Mesendoderm (in vitro differentiated cells): ENCODE measurements around the gene FRMPD4.

ENCODE experiments used
- DNase-seq: peaks from one replicate; pipeline ENCODE4 v3.0.0; 2013
- H2AK5ac ChIP-seq: 2 replicates; pipeline ENCODE4 v1.6.1; 2013; ENCODE audit warnings: low read length, inconsistent platforms
- H2BK120ac ChIP-seq: 2 replicates; pipeline ENCODE4 v1.6.1; 2013; ENCODE audit warnings: low read depth, mild to moderate bottlenecking, low read length, moderate library complexity, mixed read lengths
- H2BK15ac ChIP-seq: replicated peaks from 2 replicates; pipeline ENCODE4 v1.6.1; 2013; ENCODE audit warnings: low read depth, mild to moderate bottlenecking, moderate library complexity
- H2BK5ac ChIP-seq: 2 replicates; pipeline ENCODE4 v1.6.1; 2013; ENCODE audit warnings: low read length, inconsistent platforms
- H3K18ac ChIP-seq: 2 replicates; pipeline ENCODE4 v1.6.1; 2013; ENCODE audit warnings: mild to moderate bottlenecking, low read length, mixed read lengths
- H3K23ac ChIP-seq: one replicate; pipeline ENCODE4 v1.6.1; 2013; ENCODE audit warnings: low read length
- H3K27ac ChIP-seq: 2 replicates; pipeline ENCODE4 v1.5.1; 2013; ENCODE audit warnings: low read depth, mild to moderate bottlenecking, inconsistent platforms, low read length, moderate library complexity
- H3K27me3 ChIP-seq: 2 replicates; pipeline ENCODE4 v1.6.1; 2013; ENCODE audit warnings: low read length, control low read depth, mild to moderate bottlenecking, inconsistent platforms; ENCODE audit not compliant: insufficient read depth, poor library complexity
- H3K36me3 ChIP-seq: 2 replicates; pipeline ENCODE4 v1.6.1; 2013; ENCODE audit warnings: low read length, inconsistent platforms; ENCODE audit not compliant: control insufficient read depth, insufficient read depth
- H3K4ac ChIP-seq: one replicate; pipeline ENCODE4 v1.6.1; 2013; ENCODE audit warnings: low read depth, mild to moderate bottlenecking, low read length, moderate library complexity
- H3K4me1 ChIP-seq: 2 replicates; pipeline ENCODE4 v1.6.1; 2013; ENCODE audit warnings: low read depth, low read length, inconsistent platforms; ENCODE audit not compliant: control insufficient read depth
- H3K4me2 ChIP-seq: 2 replicates; pipeline ENCODE4 v1.6.1; 2013; ENCODE audit warnings: low read length
- H3K4me3 ChIP-seq: 2 replicates; pipeline ENCODE4 v1.5.1; 2013; ENCODE audit warnings: mild to moderate bottlenecking, low read length
- H3K56ac ChIP-seq: one replicate; pipeline ENCODE4 v1.6.1; 2013; ENCODE audit warnings: low read length
- H3K79me1 ChIP-seq: 2 replicates; pipeline ENCODE4 v1.6.1; 2013; ENCODE audit warnings: low read length, inconsistent platforms
- H3K79me2 ChIP-seq: 2 replicates; pipeline ENCODE4 v1.6.1; 2013; ENCODE audit warnings: mild to moderate bottlenecking, low read length; ENCODE audit not compliant: control insufficient read depth, insufficient read depth
- H3K9ac ChIP-seq: 2 replicates; pipeline ENCODE4 v1.6.1; 2013; ENCODE audit warnings: low read length, inconsistent platforms
- H4K5ac ChIP-seq: one replicate; pipeline ENCODE4 v1.6.1; 2013; ENCODE audit warnings: low read length
- H4K8ac ChIP-seq: one replicate; pipeline ENCODE4 v1.6.1; 2013; ENCODE audit warnings: low read depth, mild to moderate bottlenecking, control low read depth, low read length, moderate library complexity
- WGBS: extraction: QIAGEN DNeasy Blood & Tissue Kit; methylation state at CpG from one replicate; pipeline ENCODE4 v1.1.7; 2013; ENCODE audit warnings: low lambda C conversion rate, missing lambda C conversion rate; ENCODE audit not compliant: insufficient coverage; ENCODE audit errors: extremely low coverage; 5-methylcytosine and 5-hydroxymethylcytosine counted together

Gene FRMPD4

DNA sequence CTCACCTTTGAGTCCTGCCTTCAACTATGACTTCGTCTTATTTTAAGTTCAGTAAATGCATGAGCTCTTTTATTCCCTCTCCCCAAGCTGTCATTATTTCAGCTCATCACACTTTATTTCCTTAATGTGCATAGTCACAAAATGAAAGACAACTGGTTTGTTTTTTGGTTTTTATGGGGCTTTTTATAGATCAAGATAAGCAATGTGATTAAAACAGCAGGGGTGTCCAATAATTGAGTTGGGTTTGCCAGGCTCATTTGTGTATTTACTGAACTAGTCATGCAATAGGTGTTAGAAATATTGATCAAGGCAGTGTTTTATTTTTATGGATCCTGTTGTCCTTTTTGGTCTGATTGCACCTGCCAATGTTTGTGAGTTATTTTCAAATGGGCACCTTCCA is 102.2 kb downstream of the FRMPD4 start:
- H4K8ac ChIP-seq, result no peak overlapping the region
- H3K79me2 ChIP-seq, result no peaks in the 10 kb centered on the region
- no peak overlapping the region for H3K18ac ChIP-seq
- no peak for DNase-seq
- no peak overlapping the region for H4K5ac ChIP-seq
- no peak overlapping the region for H3K23ac ChIP-seq
- no peak overlapping the region for H3K27ac ChIP-seq
- H3K9ac ChIP-seq, result no peak overlapping the region
- H3K56ac ChIP-seq, result no peak overlapping the region
- no peaks in the 10 kb centered on the region for H3K27me3 ChIP-seq
- no peaks in the 10 kb centered on the region for H3K36me3 ChIP-seq
- WGBS, result no CpG with 5 or more reads among the region's 1 CpG
- H3K4ac ChIP-seq, result no peak overlapping the region
- no peak overlapping the region for H2BK5ac ChIP-seq
- H3K4me3 ChIP-seq, result no peak overlapping the region
- no peak overlapping the region for H2AK5ac ChIP-seq
- no peaks in the 10 kb centered on the region for H3K79me1 ChIP-seq
- H2BK15ac ChIP-seq, result no peak overlapping the region
- no peak overlapping the region for H3K4me2 ChIP-seq
- H2BK120ac ChIP-seq, result no peak overlapping the region
- H3K4me1 ChIP-seq, result no peaks in the 10 kb centered on the region

DNA sequence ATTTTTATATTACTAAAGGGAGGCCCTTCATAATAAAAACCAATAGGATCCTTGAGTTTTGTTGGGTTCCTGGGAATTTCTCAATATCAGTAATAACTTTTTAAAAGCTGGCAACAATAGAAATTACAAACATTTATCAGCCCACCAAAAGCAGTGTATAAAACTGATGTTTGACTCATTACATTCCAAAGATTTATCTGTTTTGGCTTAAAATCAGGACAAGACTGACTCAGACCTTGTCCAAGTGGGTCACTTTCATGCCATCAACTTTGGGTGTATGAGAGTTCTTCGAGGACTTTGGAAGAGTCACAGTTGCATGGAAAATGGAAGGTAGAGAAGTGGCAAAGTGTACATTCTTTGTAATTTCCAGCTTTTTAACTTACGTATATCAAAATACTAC is 102.8 kb downstream of the FRMPD4 start:
- no peak overlapping the region for H3K4ac ChIP-seq
- no peak overlapping the region for H3K56ac ChIP-seq
- no peaks in the 10 kb centered on the region for H3K27me3 ChIP-seq
- no peak overlapping the region for H2BK5ac ChIP-seq
- no peaks in the 10 kb centered on the region for H3K36me3 ChIP-seq
- WGBS, result no CpG with 5 or more reads among the region's 2 CpGs
- no peaks in the 10 kb centered on the region for H3K4me1 ChIP-seq
- no peak overlapping the region for H2BK15ac ChIP-seq
- no peak overlapping the region for H3K4me3 ChIP-seq
- H2AK5ac ChIP-seq, result no peak overlapping the region
- H2BK120ac ChIP-seq, result no peak overlapping the region
- no peak overlapping the region for H4K5ac ChIP-seq
- no peak overlapping the region for H3K18ac ChIP-seq
- no peaks in the 10 kb centered on the region for H3K79me1 ChIP-seq
- H3K23ac ChIP-seq, result no peak overlapping the region
- no peak for DNase-seq
- H3K9ac ChIP-seq, result no peak overlapping the region
- H4K8ac ChIP-seq, result no peak overlapping the region
- H3K4me2 ChIP-seq, result no peak overlapping the region
- H3K79me2 ChIP-seq, result no peaks in the 10 kb centered on the region
- H3K27ac ChIP-seq, result no peak overlapping the region

DNA sequence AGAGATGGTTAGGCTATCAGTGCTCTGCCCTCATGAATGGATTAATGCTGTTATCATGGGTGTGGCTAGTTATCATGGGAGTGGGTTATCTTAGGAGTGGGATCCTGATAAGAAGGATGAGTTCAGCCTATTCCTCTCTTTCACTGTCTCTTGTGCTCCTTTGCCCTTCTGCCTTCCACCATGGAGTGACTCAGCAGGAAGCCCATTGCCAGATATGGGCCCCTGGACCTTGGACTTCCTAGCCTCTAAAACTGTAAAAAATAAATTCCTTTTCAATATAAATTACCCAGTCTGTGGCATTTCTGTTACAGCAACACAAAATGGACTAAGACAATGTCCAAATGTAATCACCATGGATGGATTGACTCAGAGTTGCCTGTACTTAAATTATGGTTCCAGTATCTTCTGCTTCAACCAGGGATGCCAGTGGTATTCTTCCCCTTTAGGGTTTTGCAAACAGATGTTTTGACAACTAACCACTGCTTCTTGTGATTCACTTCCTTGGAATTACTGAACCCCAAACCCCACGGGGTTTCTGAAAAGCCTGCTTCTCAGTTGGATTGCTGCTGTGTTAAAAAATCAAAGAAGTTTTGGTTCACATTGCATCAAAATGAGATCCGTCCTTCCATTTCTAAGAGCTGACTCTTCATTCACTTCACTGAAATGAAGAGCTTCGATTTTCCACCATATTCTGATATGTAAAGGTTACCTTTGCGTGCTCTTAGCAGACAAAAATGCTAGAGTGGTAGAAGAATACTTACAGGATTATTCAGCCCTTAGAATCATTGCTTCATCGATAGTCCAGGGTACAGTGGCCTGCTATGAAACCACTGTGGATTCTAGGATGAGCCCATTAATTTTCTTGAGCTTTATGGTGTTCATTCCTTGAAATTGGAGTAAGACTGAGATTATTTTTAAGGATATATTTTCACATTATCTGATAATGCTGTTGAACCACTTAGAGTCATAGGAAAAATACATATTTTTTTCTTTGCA is 107.7 kb downstream of the FRMPD4 start:
- H3K36me3 ChIP-seq, result no peaks in the 10 kb centered on the region
- no peak overlapping the region for H3K4ac ChIP-seq
- no peak overlapping the region for H2BK15ac ChIP-seq
- WGBS, result no CpG with 5 or more reads among the region's 5 CpGs
- no peaks in the 10 kb centered on the region for H3K4me1 ChIP-seq
- no peak overlapping the region for H3K23ac ChIP-seq
- no peak overlapping the region for H4K5ac ChIP-seq
- H3K4me3 ChIP-seq, result no peak overlapping the region
- H3K27ac ChIP-seq, result no peak overlapping the region
- no peak overlapping the region for H2BK5ac ChIP-seq
- H2BK120ac ChIP-seq, result no peak overlapping the region
- H3K4me2 ChIP-seq, result no peak overlapping the region
- H3K79me2 ChIP-seq, result no peaks in the 10 kb centered on the region
- H2AK5ac ChIP-seq, result no peak overlapping the region
- no peaks in the 10 kb centered on the region for H3K27me3 ChIP-seq
- no peak overlapping the region for H3K18ac ChIP-seq
- H3K56ac ChIP-seq, result no peak overlapping the region
- H4K8ac ChIP-seq, result no peak overlapping the region
- no peaks in the 10 kb centered on the region for H3K79me1 ChIP-seq
- DNase-seq, result peak; percentile 57
- no peak overlapping the region for H3K9ac ChIP-seq

DNA sequence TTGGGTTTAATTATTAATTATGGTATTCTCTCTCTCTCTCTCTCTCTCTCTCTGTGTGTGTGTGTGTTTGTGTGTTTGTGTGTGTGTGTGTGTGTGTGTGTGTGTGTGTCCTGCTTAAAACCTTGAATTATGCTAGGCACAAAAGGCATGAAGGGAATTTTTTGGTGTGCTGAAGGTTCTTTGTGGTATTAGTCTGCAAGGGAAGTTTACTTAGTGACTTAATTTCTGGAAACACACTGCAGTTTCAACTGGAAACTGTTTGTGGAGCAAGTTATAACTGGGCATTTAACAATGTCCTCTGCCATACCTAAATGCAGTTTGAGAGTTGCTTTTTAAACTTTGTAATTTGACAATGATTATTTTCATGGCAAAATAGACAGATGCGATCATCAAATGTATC is 111.7 kb downstream of the FRMPD4 start:
- H2BK5ac ChIP-seq, result no peak overlapping the region
- no peak overlapping the region for H3K18ac ChIP-seq
- no peak overlapping the region for H3K9ac ChIP-seq
- H2BK120ac ChIP-seq, result no peak overlapping the region
- no peaks in the 10 kb centered on the region for H3K79me1 ChIP-seq
- no peaks in the 10 kb centered on the region for H3K4me1 ChIP-seq
- no CpG with 5 or more reads among the region's 1 CpG for WGBS
- H3K4ac ChIP-seq, result no peak overlapping the region
- no peaks in the 10 kb centered on the region for H3K36me3 ChIP-seq
- H2BK15ac ChIP-seq, result no peak overlapping the region
- DNase-seq, result no peak
- no peak overlapping the region for H3K4me3 ChIP-seq
- no peak overlapping the region for H2AK5ac ChIP-seq
- no peak overlapping the region for H3K27ac ChIP-seq
- H3K27me3 ChIP-seq, result no peaks in the 10 kb centered on the region
- no peak overlapping the region for H3K23ac ChIP-seq
- no peak overlapping the region for H4K5ac ChIP-seq
- H3K4me2 ChIP-seq, result no peak overlapping the region
- H4K8ac ChIP-seq, result no peak overlapping the region
- H3K56ac ChIP-seq, result no peak overlapping the region
- no peaks in the 10 kb centered on the region for H3K79me2 ChIP-seq

DNA sequence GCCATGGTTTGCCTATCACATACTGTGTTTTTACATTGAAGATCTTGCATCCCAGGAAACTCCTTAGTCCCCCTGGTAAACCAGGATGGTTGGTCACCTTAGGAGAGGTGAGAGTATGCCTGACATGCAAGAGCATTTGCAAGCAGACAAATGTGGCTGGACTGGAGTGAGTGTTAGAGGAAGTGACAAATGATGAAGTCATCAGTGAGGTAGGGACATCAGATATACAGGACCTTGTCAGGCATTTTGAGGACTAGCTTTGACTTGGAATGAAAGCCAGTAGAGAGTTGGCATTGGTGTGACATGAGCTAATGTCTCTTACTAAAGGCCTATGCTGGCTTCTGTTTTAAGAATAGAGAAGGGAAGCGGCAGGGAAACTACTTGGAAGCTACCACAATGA is 124.9 kb downstream of the FRMPD4 start:
- no peak for DNase-seq
- Histone ChIP-seq H4K8ac (no peak overlapping the region), H2BK5ac (no peak overlapping the region), H3K36me3 (no peaks in the 10 kb centered on the region), H3K4ac (no peak overlapping the region), H3K27me3 (no peaks in the 10 kb centered on the region), H4K5ac (no peak overlapping the region), H3K4me3 (no peak overlapping the region), H3K4me1 (no peaks in the 10 kb centered on the region), H2AK5ac (no peak overlapping the region), H3K9ac (no peak overlapping the region), H3K79me1 (no peaks in the 10 kb centered on the region), H3K23ac (no peak overlapping the region), H2BK15ac (no peak overlapping the region), H3K18ac (no peak overlapping the region), H3K27ac (no peak overlapping the region), H3K4me2 (no peak overlapping the region), H2BK120ac (no peak overlapping the region), H3K56ac (no peak overlapping the region), H3K79me2 (no peaks in the 10 kb centered on the region)
- WGBS, result no CpG with 5 or more reads among the region's 1 CpG
